Stimulated activated naive CD8-positive, alpha-beta T cell treated with anti-CD3 and anti-CD28 coated beads, Interleukin-15, Interleukin-2, amounts not matched to agents 100 ng/mL and 50 ng/mL, for 24 hours (primary cell): Measurements from ENCODE around the gene CTNNA1.
"Not testable (repeated sequence)": the region's sequence is repeated elsewhere in the genome, so short reads cannot be mapped to it uniquely, and the experiment has no call there.

ENCODE experiments used
- H3K27ac Mint-ChIP-seq: one replicate; pipeline ENCODE4 v1.8.0; 2021; ENCODE audit warnings: mild to moderate bottlenecking, mixed read lengths
- H3K27me3 Mint-ChIP-seq: one replicate; pipeline ENCODE4 v1.8.0; 2021; ENCODE audit warnings: mixed read lengths
- H3K36me3 Mint-ChIP-seq: one replicate; pipeline ENCODE4 v1.8.0; 2021; ENCODE audit warnings: low read depth, mixed read lengths
- H3K4me1 Mint-ChIP-seq: one replicate; pipeline ENCODE4 v1.8.0; 2021; ENCODE audit warnings: low read depth, mixed read lengths
- H3K4me3 Mint-ChIP-seq: one replicate; pipeline ENCODE4 v1.8.0; 2021; ENCODE audit warnings: mild to moderate bottlenecking, mixed read lengths
- H3K9me3 Mint-ChIP-seq: one replicate; pipeline ENCODE4 v1.8.0; 2021; ENCODE audit warnings: mixed read lengths

Gene CTNNA1

GRCh38 chr5:138716456-138716924, 36.7 kb upstream of the CTNNA1 start:
- Mint-ChIP-seq H3K27ac (no peak overlapping the region), H3K36me3 (no peaks in the 10 kb centered on the region)

GRCh38 chr5:138717399-138717798, 35.8 kb upstream of the CTNNA1 start:
- peaks cover 42% of the 10 kb centered on the region for H3K27me3 Mint-ChIP-seq
- H3K27ac Mint-ChIP-seq, result no peak overlapping the region
- H3K4me3 Mint-ChIP-seq, result no peak overlapping the region
- H3K36me3 Mint-ChIP-seq, result no peaks in the 10 kb centered on the region
- peaks cover 3% of the 10 kb centered on the region for H3K4me1 Mint-ChIP-seq
- no peaks in the 10 kb centered on the region for H3K9me3 Mint-ChIP-seq

More at GRCh38 chr5:138716456-138716924, 36.7 kb upstream of the CTNNA1 start:
- Mint-ChIP-seq H3K9me3 (no peaks in the 10 kb centered on the region), H3K27me3 (peaks cover 41% of the 10 kb centered on the region), H3K4me3 (no peak overlapping the region), H3K4me1 (peaks cover 3% of the 10 kb centered on the region)

- H3K4me1 Mint-ChIP-seq, result no peaks in the 10 kb centered on the region
- no peak overlapping the region for H3K27ac Mint-ChIP-seq
- H3K36me3 Mint-ChIP-seq, result no peaks in the 10 kb centered on the region
- no peaks in the 10 kb centered on the region for H3K9me3 Mint-ChIP-seq
- H3K4me3 Mint-ChIP-seq, result no peak overlapping the region
- H3K27me3 Mint-ChIP-seq, result peaks cover 48% of the 10 kb centered on the region
These were observed 33.4 kb upstream of the CTNNA1 start for GRCh38 chr5:138719811-138720210.

GRCh38 chr5:138720840-138721239, 32.4 kb upstream of the CTNNA1 start:
- Mint-ChIP-seq H3K9me3 (no peaks in the 10 kb centered on the region), H3K36me3 (no peaks in the 10 kb centered on the region), H3K4me3 (no peak overlapping the region), H3K27me3 (peaks cover 49% of the 10 kb centered on the region), H3K27ac (no peak overlapping the region), H3K4me1 (peaks cover 8% of the 10 kb centered on the region)

GRCh38 chr5:138721979-138722378, 31.2 kb upstream of the CTNNA1 start:
- no peak overlapping the region for H3K27ac Mint-ChIP-seq
- peaks cover 19% of the 10 kb centered on the region for H3K4me1 Mint-ChIP-seq

GRCh38 chr5:138722544-138723177, 30.6 kb upstream of the CTNNA1 start:
- H3K4me1 Mint-ChIP-seq, result peaks cover 26% of the 10 kb centered on the region
- no peak overlapping the region for H3K27ac Mint-ChIP-seq
- no peaks in the 10 kb centered on the region for H3K36me3 Mint-ChIP-seq
- no peak overlapping the region for H3K4me3 Mint-ChIP-seq
- no peaks in the 10 kb centered on the region for H3K9me3 Mint-ChIP-seq
- peaks cover 38% of the 10 kb centered on the region for H3K27me3 Mint-ChIP-seq

More at GRCh38 chr5:138721979-138722378, 31.2 kb upstream of the CTNNA1 start:
- Mint-ChIP-seq H3K4me3 (no peak overlapping the region), H3K9me3 (no peaks in the 10 kb centered on the region), H3K27me3 (peaks cover 42% of the 10 kb centered on the region), H3K36me3 (no peaks in the 10 kb centered on the region)

- H3K27me3 Mint-ChIP-seq, result peaks cover 38% of the 10 kb centered on the region
- no peak overlapping the region for H3K4me3 Mint-ChIP-seq
- H3K9me3 Mint-ChIP-seq, result no peaks in the 10 kb centered on the region
- H3K36me3 Mint-ChIP-seq, result no peaks in the 10 kb centered on the region
- peaks cover 29% of the 10 kb centered on the region for H3K4me1 Mint-ChIP-seq
- H3K27ac Mint-ChIP-seq, result no peak overlapping the region
These were observed 28.6 kb upstream of the CTNNA1 start for GRCh38 chr5:138724470-138725146.

GRCh38 chr5:138725153-138725817, 27.9 kb upstream of the CTNNA1 start:
- H3K36me3 Mint-ChIP-seq, result no peaks in the 10 kb centered on the region
- H3K27ac Mint-ChIP-seq, result no peak overlapping the region
- H3K9me3 Mint-ChIP-seq, result no peaks in the 10 kb centered on the region
- peaks cover 41% of the 10 kb centered on the region for H3K27me3 Mint-ChIP-seq
- peaks cover 29% of the 10 kb centered on the region for H3K4me1 Mint-ChIP-seq
- H3K4me3 Mint-ChIP-seq, result no peak overlapping the region

GRCh38 chr5:138725818-138726416, 27.3 kb upstream of the CTNNA1 start:
- H3K27ac Mint-ChIP-seq, result no peak overlapping the region
- H3K4me1 Mint-ChIP-seq, result peaks cover 29% of the 10 kb centered on the region
- peaks cover 48% of the 10 kb centered on the region for H3K27me3 Mint-ChIP-seq
- H3K9me3 Mint-ChIP-seq, result no peaks in the 10 kb centered on the region
- no peak overlapping the region for H3K4me3 Mint-ChIP-seq
- no peaks in the 10 kb centered on the region for H3K36me3 Mint-ChIP-seq

GRCh38 chr5:138726848-138727247, 26.4 kb upstream of the CTNNA1 start:
- Mint-ChIP-seq H3K27ac (no peak overlapping the region), H3K36me3 (no peaks in the 10 kb centered on the region), H3K4me1 (peaks cover 29% of the 10 kb centered on the region), H3K27me3 (peaks cover 44% of the 10 kb centered on the region), H3K4me3 (peak overlapping the region; percentile 32), H3K9me3 (no peaks in the 10 kb centered on the region)

- peaks cover 28% of the 10 kb centered on the region for H3K27me3 Mint-ChIP-seq
- H3K9me3 Mint-ChIP-seq, H3K36me3 Mint-ChIP-seq, H3K4me3 Mint-ChIP-seq, H3K27ac Mint-ChIP-seq: not testable (repeated sequence)
- H3K4me1 Mint-ChIP-seq, result peaks cover 25% of the 10 kb centered on the region
These were observed 22.7 kb upstream of the CTNNA1 start for GRCh38 chr5:138730496-138730895.

GRCh38 chr5:138732466-138732865, 20.8 kb upstream of the CTNNA1 start:
- Mint-ChIP-seq H3K27ac (no peak overlapping the region), H3K9me3 (no peaks in the 10 kb centered on the region), H3K27me3 (peaks cover 32% of the 10 kb centered on the region), H3K4me1 (peaks cover 7% of the 10 kb centered on the region), H3K4me3 (no peak overlapping the region), H3K36me3 (no peaks in the 10 kb centered on the region)

- H3K9me3 Mint-ChIP-seq, result no peaks in the 10 kb centered on the region
- peaks cover 32% of the 10 kb centered on the region for H3K27me3 Mint-ChIP-seq
- H3K27ac Mint-ChIP-seq, result no peak overlapping the region
- no peak overlapping the region for H3K4me3 Mint-ChIP-seq
- peaks cover 7% of the 10 kb centered on the region for H3K4me1 Mint-ChIP-seq
- H3K36me3 Mint-ChIP-seq, result no peaks in the 10 kb centered on the region
These were observed 20.3 kb upstream of the CTNNA1 start for GRCh38 chr5:138732933-138733332.

GRCh38 chr5:138733509-138733908, 19.7 kb upstream of the CTNNA1 start:
- peaks cover 30% of the 10 kb centered on the region for H3K27me3 Mint-ChIP-seq
- no peak overlapping the region for H3K27ac Mint-ChIP-seq
- H3K9me3 Mint-ChIP-seq, result no peaks in the 10 kb centered on the region
- no peak overlapping the region for H3K4me3 Mint-ChIP-seq
- peaks cover 12% of the 10 kb centered on the region for H3K4me1 Mint-ChIP-seq
- H3K36me3 Mint-ChIP-seq, result no peaks in the 10 kb centered on the region

GRCh38 chr5:138736293-138736692, 16.9 kb upstream of the CTNNA1 start:
- Mint-ChIP-seq H3K36me3 (no peaks in the 10 kb centered on the region), H3K4me3 (no peak overlapping the region)

More at GRCh38 chr5:138736293-138736692, 16.9 kb upstream of the CTNNA1 start:
- Mint-ChIP-seq H3K27ac (no peak overlapping the region), H3K9me3 (no peaks in the 10 kb centered on the region), H3K4me1 (peaks cover 29% of the 10 kb centered on the region), H3K27me3 (peaks cover 19% of the 10 kb centered on the region)
